HG02938 (cell line): Measurements from ENCODE around the gene ARID3A.

Experiments
- ATAC-seq: cut with Tn5 transposase; IDR thresholded peaks from one replicate; pipeline ENCODE4 v1.9.1; 2021; ENCODE audit warnings: mild to moderate bottlenecking, moderate library complexity; ENCODE audit not compliant: unreplicated experiment

ARID3A gene

DNA sequence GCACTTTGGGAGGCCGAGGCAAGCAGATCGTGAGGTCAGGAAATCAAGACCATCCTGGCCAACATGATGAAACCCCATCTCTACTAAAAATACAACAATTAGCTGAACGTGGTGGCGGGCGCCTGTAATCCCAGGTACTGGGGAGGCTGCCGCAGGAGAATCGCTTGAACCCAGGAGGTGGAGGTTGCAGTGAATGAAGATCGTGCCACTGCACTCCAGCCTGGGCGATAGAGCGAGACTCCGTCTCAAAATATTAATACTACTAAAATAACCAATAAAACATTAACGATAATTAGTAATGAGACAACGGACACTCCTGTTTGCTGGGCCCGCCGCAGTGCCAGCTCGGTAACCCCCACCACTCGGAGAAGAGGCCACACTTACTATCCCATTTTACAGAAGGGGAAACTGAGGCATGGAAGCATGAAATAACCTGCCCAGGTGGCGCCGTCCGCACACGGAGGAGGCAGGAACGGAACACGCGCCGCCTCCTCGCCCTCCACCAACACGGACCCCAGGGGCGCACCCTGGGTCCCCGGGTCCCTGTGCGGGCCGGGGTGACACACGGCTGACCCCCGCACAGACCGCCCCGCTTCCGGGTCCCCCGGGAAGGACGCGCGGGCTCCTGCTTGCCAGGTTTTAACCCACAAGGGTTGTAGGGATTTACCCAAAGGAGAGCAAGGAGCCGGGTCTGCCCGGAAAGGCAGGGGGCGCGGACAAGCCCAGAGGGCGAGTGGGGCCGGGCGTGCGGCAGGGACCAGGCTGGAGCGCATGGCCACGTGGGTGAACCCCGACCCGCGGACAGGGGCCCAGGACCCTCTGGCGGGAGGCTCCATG is 14.4 kb upstream of the ARID3A start:
- ATAC-seq: no peak

DNA sequence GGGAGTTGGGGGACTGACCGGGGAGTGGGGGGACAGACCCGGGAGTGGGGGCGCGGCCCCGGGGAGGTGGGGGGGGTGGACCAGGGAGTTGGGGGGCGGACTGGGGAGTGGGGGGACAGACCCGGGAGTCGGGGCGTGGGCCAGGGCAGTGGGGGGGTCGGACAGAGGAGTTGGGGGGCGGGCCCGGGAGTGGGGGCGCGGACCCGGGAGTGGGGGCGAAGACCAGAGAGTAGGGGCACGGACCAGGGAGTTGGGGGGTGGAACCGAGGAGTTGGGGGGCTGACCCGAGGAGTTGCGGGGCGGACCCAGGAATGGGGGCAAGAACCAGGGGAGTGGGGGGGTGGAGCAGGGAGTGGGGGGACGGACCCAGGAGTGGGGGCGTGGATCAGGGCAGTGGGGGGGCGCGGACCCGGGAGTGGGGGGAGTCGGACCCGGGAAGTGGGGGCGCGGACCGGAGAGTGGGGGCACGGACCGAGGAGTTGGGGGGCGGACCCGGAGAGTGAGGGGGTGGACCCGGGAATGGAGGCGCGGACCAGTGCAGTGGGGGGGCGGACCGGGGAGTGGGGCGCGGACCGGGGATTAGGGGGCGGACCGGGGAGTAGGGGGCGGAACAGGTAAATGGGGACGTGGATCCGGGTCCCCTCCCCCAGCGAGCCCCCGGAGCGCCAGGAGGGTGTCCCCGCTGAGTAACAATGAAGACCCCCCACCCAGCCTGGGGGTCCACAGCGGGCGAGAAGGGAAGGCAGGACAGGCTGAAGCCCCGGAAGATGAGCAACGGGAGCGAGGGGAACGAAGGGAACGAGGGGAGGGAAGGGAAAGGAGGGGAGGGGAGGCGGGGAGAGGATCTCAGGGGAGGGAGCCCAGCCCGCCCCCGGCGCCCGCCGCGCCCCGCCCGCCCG is 13.4 kb upstream of the ARID3A start:
- ATAC-seq: no peak

GRCh38 chr19:913080-913748 is 12.6 kb upstream of the ARID3A start, which contains the start of gene R3HDM4:
R3HDM4 (minus strand) TSS chr19:913219; CDS start chr19:913157, 62 bp downstream.
- ATAC-seq: no peak

GRCh38 chr19:916645-917322 is 9.1 kb upstream of the ARID3A start:
- ATAC-seq: no peak

- ATAC-seq: no peak
Observed at GRCh38 chr19:917323-918151, 8.3 kb upstream of the ARID3A start, which contains the start of gene KISS1R. KISS1R (plus strand) TSS chr19:917333; CDS start chr19:917503, 170 bp downstream.

DNA sequence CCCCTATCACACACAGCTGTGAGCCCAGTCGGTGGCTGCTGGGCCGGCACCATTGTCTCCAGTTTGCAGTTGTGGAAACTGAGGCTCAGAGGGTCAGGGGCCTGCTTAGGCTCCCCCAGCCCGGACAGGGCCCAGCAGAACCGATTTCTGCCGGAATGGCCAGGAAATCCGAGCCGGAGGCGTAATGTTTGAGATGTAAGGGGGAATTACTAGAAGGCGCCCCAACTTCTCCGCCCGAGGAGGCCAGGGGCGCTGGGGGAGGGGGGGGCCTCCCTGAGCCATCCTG is 7.7 kb upstream of the ARID3A start:
- ATAC-seq: no peak

- ATAC-seq: no peak
Observed at GRCh38 chr19:918481-919198, 7.2 kb upstream of the ARID3A start.

DNA sequence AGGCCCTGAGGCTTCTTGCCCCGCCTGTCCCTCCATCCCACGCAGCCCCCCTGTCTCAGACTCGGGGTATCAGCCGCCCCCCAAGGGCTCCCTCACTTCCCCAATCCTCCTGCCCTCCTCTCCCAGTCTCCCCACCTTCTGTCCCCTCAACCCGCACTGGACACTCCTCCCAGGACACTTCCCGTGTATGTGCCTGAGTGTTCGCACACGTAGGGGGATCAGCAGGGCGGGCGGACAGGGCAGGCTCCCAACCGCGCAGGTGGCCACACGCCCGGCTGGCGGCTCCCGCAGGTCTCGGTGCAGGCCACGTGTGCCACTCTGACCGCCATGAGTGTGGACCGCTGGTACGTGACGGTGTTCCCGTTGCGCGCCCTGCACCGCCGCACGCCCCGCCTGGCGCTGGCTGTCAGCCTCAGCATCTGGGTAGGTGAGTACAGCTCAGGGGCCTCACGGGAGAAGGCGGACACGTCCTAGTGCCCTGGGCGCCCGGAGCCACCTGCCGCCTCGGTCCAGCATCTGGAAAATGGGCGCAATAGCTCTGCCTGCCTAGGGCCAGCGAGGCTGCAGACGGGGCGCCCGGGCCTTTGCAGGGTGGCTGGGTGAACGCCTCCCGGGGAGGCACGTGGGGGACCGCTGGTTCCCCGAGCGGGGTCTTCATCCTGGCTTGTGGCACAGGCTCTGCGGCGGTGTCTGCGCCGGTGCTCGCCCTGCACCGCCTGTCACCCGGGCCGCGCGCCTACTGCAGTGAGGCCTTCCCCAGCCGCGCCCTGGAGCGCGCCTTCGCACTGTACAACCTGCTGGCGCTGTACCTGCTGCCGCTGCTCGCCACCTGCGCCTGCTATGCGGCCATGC is 6.4 kb upstream of the ARID3A start:
- ATAC-seq: no peak

DNA sequence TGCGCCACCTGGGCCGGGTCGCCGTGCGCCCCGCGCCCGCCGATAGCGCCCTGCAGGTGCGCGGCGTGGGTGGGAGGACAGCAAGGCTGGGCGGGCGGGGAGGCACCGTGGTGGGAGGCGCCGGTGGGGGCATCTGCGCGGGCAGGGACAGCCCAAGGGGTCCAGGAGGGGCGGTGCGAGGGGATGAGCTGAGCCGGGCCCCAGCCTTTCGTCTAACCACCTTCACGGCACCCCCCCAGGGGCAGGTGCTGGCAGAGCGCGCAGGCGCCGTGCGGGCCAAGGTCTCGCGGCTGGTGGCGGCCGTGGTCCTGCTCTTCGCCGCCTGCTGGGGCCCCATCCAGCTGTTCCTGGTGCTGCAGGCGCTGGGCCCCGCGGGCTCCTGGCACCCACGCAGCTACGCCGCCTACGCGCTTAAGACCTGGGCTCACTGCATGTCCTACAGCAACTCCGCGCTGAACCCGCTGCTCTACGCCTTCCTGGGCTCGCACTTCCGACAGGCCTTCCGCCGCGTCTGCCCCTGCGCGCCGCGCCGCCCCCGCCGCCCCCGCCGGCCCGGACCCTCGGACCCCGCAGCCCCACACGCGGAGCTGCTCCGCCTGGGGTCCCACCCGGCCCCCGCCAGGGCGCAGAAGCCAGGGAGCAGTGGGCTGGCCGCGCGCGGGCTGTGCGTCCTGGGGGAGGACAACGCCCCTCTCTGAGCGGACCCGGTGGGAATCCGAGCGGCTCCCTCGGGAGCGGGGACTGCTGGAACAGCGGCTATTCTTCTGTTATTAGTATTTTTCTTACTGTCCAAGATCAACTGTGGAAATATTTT is 5.6 kb upstream of the ARID3A start:
- no peak for ATAC-seq

DNA sequence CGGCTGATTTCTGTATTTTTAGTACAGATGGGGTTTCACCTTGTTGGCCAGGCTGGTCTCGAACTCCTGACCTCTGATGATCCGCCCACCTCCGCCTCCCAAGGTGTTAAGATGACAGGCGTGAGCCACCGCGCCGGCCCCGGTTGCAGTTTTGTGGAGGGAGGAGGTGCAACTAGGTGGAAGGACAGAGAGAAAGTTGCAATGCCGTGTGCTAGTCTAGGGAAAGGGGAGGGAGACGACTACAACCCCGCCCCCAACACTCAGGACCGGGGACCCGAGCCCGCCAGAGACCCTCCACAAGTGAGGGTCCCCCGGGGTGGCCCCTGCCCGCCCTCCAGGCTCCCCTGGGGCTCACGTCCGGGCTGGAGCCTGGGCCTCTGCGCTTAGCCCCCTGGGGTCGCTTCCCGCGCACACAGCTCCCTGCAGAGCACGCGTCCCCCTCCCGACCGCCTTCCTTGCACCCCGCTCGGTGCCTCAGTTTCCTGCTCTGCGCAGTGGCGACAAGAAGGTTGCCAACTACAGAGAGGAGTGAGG is 1.2 kb upstream of the ARID3A start:
- no peak for ATAC-seq

DNA sequence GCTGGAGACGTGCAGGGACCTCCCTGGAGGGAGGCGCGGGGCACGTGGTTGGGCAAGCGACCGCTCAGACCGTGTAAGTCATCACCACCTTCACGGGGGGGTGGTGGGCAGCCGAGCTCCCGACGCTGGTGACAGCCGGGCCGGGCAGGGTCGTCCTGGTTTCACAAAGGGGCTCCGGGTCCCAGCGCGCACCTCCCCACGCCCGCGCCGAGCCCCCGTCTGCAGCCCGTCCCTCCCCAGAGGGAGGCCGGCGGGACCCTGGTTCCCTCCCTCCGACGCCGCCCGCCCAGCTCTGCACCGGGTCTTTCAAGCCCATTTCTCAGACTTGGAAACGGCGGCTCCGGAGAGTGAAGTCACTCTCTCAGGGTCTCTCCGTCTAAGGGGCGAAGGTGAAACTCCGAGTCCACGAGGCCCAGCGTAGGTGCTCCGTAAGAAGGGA is 729 bp upstream of the ARID3A start:
- peak; percentile 48 for ATAC-seq

- no peak for ATAC-seq
Observed at GRCh38 chr19:926323-926588, 421 bp downstream of the ARID3A start.

DNA sequence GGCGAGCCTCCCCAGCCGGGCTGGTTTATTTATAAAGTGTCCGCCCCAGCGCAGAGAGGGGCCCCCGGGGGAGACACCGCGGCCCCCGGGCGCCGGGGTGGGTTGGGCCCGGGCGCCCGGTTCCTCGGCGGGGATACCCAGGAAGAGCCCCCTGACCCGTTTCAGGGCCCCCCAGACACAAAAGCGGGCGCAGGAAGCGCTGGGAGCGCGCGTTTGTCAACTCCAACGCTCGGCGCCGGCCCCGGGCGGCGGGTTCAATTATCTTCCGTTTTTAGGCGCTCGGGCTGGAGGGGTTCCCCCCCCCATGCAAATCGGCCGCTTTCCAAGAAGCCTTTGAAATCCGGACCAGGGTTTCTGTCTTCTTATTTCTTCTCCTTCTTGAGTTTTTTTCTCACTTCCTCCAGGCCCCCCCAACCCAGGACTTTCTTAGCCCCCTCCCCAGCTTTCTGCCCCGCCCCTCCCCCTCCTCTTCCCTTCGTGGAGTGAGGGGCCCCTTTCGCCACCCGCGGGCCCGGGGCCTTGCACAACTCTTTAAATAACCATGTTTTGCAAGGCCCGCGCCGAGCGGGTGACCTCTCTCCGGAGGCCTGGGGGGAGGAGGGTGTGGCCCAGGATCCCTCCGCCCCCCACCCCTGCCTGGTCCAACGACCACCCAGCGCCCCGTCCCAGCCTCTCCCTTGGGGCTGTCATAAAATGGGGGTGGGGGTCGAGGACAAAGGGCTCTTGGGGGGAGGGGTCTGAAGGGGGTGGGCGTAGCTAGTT is 935 bp downstream of the ARID3A start:
- no peak for ATAC-seq

DNA sequence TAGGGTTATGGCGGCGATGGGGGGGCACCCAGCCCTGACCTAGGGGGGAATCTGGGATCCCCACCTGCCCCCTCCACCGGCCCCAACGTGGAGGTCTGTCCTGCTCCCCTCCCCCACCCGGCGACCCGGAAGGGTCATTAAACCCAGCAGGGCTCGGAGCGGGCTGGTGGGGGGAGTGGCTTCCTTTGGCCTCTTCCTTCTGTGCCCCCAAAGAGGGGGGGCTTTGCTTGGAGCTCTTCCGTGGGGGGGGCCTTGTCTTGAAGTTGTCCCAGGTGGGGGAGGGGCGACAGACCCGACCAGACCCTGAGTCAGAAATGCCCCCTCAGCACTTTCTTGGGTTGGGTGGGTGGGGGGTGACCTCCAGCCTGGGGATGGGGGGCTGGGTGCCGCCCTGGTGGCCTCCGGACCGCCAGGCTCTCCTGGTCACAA is 1.5 kb downstream of the ARID3A start:
- ATAC-seq: no peak

GRCh38 chr19:927780-928401 is 2.1 kb downstream of the ARID3A start:
- no peak for ATAC-seq

DNA sequence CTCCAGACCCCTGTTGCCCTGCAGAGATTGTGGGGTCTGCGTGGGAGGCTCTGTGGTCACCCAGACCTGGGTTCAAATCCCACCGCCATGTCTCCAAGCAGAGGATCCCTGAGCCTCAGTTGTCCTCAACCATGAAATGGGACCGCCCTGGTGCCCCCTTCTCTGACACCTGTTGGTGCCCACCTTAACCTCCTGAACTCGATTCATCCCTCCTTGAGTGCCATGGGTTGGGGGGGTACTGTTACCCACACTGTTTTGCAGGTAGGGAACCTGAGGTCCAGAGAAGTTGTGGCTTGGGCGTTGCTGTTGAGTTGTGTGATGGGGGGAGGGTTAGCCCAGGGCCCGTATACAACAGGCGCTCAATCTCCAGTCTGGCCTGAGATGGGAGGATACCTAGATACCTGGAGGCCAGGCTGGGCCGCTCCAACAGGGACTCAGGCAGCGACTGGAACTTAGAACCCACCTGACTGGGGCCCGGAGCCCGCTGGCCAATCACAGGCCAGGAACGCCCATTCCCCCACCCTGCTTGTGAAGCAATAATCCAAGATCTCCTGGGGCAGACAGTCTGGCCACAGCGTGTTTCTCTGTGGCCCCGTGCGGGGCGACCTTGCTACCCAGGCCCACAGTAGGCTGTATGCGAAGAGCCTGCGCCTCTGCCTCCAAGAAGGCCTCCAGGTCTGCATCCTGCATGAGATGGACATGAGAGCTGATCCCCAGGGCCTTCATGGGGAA is 2.8 kb downstream of the ARID3A start:
- no peak for ATAC-seq
